H9 (cell line): ENCODE results near the gene IRF2BP1. TPM values are rescaled to one million over a fixed set of nuclear protein-coding genes. Genes with fewer than 3 reads are reported as not detected.

Experiments
- DNase-seq: peaks from one replicate; pipeline ENCODE4 v3.0.0-alpha.2; 2017
- H2AFZ ChIP-seq: one replicate; pipeline ENCODE4 v1.6.1; 2013; ENCODE audit warnings: mild to moderate bottlenecking, low read length, control low read depth, moderate library complexity
- H2AK5ac ChIP-seq: 2 replicates; pipeline ENCODE4 v1.6.1; 2013; ENCODE audit warnings: low read length, control low read depth, mixed read lengths; ENCODE audit not compliant: insufficient read length
- H2BK120ac ChIP-seq: one replicate; pipeline ENCODE4 v1.6.1; 2013; ENCODE audit warnings: low read depth, mild to moderate bottlenecking, low read length, control low read depth, inconsistent platforms; ENCODE audit not compliant: poor library complexity, severe bottlenecking
- H2BK12ac ChIP-seq: 2 replicates; pipeline ENCODE4 v1.6.1; 2013; ENCODE audit warnings: low read length, control low read depth, mixed read lengths, low read depth; ENCODE audit not compliant: insufficient read length
- H2BK15ac ChIP-seq: 2 replicates; pipeline ENCODE4 v1.6.1; 2013; ENCODE audit warnings: low read depth, low read length, control low read depth
- H2BK20ac ChIP-seq: one replicate; pipeline ENCODE4 v1.6.1; 2013; ENCODE audit warnings: low read depth, mild to moderate bottlenecking, low read length, control low read depth, inconsistent platforms; ENCODE audit not compliant: poor library complexity, severe bottlenecking
- H2BK5ac ChIP-seq: 2 replicates; pipeline ENCODE4 v1.6.1; 2013; ENCODE audit warnings: low read length, control low read depth, mixed read lengths; ENCODE audit not compliant: insufficient read length
- H3K14ac ChIP-seq: 2 replicates; pipeline ENCODE4 v1.6.1; 2013; ENCODE audit warnings: low read length, control low read depth; ENCODE audit not compliant: insufficient read depth
- H3K18ac ChIP-seq: 2 replicates; pipeline ENCODE4 v1.6.1; 2013; ENCODE audit warnings: low read depth, mild to moderate bottlenecking, mixed read lengths, low read length, control low read depth; ENCODE audit not compliant: insufficient read length
- H3K23ac ChIP-seq: 2 replicates; pipeline ENCODE4 v1.6.1; 2013; ENCODE audit warnings: low read length, control low read depth, mixed read lengths, low read depth; ENCODE audit not compliant: insufficient read length
- H3K23me2 ChIP-seq: 2 replicates; pipeline ENCODE4 v1.6.1; 2013; ENCODE audit warnings: low read depth, mild to moderate bottlenecking, mixed read lengths, low read length, control low read depth; ENCODE audit not compliant: insufficient read length, poor library complexity, severe bottlenecking
- H3K27ac ChIP-seq: 2 replicates; pipeline ENCODE4 v1.5.1; 2013; ENCODE audit warnings: low read length, control low read depth, mixed read lengths, low read depth; ENCODE audit not compliant: insufficient read length
- H3K27me3 ChIP-seq: 2 replicates; pipeline ENCODE4 v1.6.1; 2013; ENCODE audit warnings: low read length, control low read depth, inconsistent platforms; ENCODE audit not compliant: insufficient read depth
- H3K4ac ChIP-seq: 2 replicates; pipeline ENCODE4 v1.6.1; 2013; ENCODE audit warnings: low read depth, mild to moderate bottlenecking, control low read depth, inconsistent platforms, low read length, moderate library complexity
- H3K4me1 ChIP-seq: 2 replicates; pipeline ENCODE4 v1.6.1; 2013; ENCODE audit warnings: low read length, control low read depth, inconsistent platforms; ENCODE audit not compliant: insufficient read depth
- H3K4me2 ChIP-seq: 2 replicates; pipeline ENCODE4 v1.6.1; 2013; ENCODE audit warnings: low read length, control low read depth, mixed read lengths; ENCODE audit not compliant: insufficient read length, insufficient read depth
- H3K56ac ChIP-seq: 2 replicates; pipeline ENCODE4 v1.6.1; 2013; ENCODE audit warnings: low read depth, mild to moderate bottlenecking, mixed read lengths, low read length, control low read depth; ENCODE audit not compliant: insufficient read length
- H3K79me1 ChIP-seq: 2 replicates; pipeline ENCODE4 v1.6.1; 2013; ENCODE audit warnings: low read depth, mild to moderate bottlenecking, moderate library complexity, low read length, control low read depth, inconsistent platforms; ENCODE audit not compliant: insufficient read depth, poor library complexity, severe bottlenecking
- H3K79me2 ChIP-seq: 2 replicates; pipeline ENCODE4 v1.6.1; 2013; ENCODE audit warnings: low read length, control low read depth, inconsistent platforms; ENCODE audit not compliant: insufficient read depth
- H3K9ac ChIP-seq: 2 replicates; pipeline ENCODE4 v1.6.1; 2013; ENCODE audit warnings: low read length, control low read depth, mixed read lengths; ENCODE audit not compliant: insufficient read length; ENCODE audit errors: extremely low read depth
- H3K9me3 ChIP-seq: one replicate; pipeline ENCODE4 v1.6.1; 2013; ENCODE audit warnings: low read depth, low read length, inconsistent platforms; ENCODE audit not compliant: control insufficient read depth
- H3T11ph ChIP-seq: one replicate; pipeline ENCODE4 v1.6.1; 2013; ENCODE audit warnings: mild to moderate bottlenecking, low read length, control low read depth, inconsistent platforms
- H4K20me1 ChIP-seq: one replicate; pipeline ENCODE4 v1.6.1; 2013; ENCODE audit not compliant: control insufficient read depth, insufficient read length, insufficient read depth
- H4K5ac ChIP-seq: 2 replicates; pipeline ENCODE4 v1.6.1; 2013; ENCODE audit warnings: low read depth, mild to moderate bottlenecking, mixed read lengths, low read length, control low read depth; ENCODE audit not compliant: insufficient read length
- H4K8ac ChIP-seq: replicated peaks from 2 replicates; pipeline ENCODE4 v1.6.1; 2013; ENCODE audit warnings: low read length, control low read depth, mixed read lengths, low read depth; ENCODE audit not compliant: insufficient read length
- H4K91ac ChIP-seq: 2 replicates; pipeline ENCODE4 v1.6.1; 2013; ENCODE audit warnings: low read depth, mild to moderate bottlenecking, moderate library complexity, mixed read lengths, low read length, control low read depth; ENCODE audit not compliant: insufficient read length
- H3K27ac Mint-ChIP-seq, 3 experiments: 2 replicates in 2 of 3; 3 replicates in 1 of 3; pipeline ENCODE4 v1.8.0; 2020 to 2021; ENCODE audit warnings: mixed read lengths in 3 of 3, mild to moderate bottlenecking in 1 of 3, moderate library complexity in 1 of 3
- H3K27me3 Mint-ChIP-seq: 2 replicates; pipeline ENCODE4 v1.8.0; 2021; ENCODE audit warnings: low read depth, mild to moderate bottlenecking, moderate library complexity, mixed read lengths
- H3K36me3 Mint-ChIP-seq, 3 experiments: 2 replicates in 2 of 3; 3 replicates in 1 of 3; pipeline ENCODE4 v1.8.0; 2020 to 2021; ENCODE audit warnings: low read depth in 3 of 3, mixed read lengths in 3 of 3; ENCODE audit not compliant: insufficient read depth in 1 of 3
- H3K4me1 Mint-ChIP-seq, 2 experiments: 2 replicates each; pipeline ENCODE4 v1.8.0; 2020; ENCODE audit warnings: mixed read lengths in 2 of 2
- H3K4me3 Mint-ChIP-seq, 2 experiments: 2 replicates in 1 of 2; 3 replicates in 1 of 2; pipeline ENCODE4 v1.8.0; 2020 to 2021; ENCODE audit warnings: mild to moderate bottlenecking in 2 of 2, mixed read lengths in 2 of 2, moderate library complexity in 1 of 2
- H3K9me3 Mint-ChIP-seq, 2 experiments: 2 replicates in 1 of 2; 3 replicates in 1 of 2; pipeline ENCODE4 v1.8.0; 2020; ENCODE audit warnings: mild to moderate bottlenecking in 2 of 2, mixed read lengths in 2 of 2, moderate library complexity in 1 of 2
- CTCF ChIP-seq: fragments of 200-600 bp; sonication (generic); conservative IDR thresholded peaks from 3 replicates; pipeline ENCODE4 v1.8.0; 2021; ENCODE audit warnings: antibody characterized with exemption, mild to moderate bottlenecking
- WGBS: extraction: QIAGEN DNeasy Blood & Tissue Kit; methylation state at CpG from one replicate; pipeline ENCODE4 v1.1.7; 2013; ENCODE audit warnings: missing lambda C conversion rate, low lambda C conversion rate, mixed read lengths; ENCODE audit not compliant: insufficient read length; ENCODE audit errors: extremely low coverage; 5-methylcytosine and 5-hydroxymethylcytosine counted together
- total RNA-seq: library from RNA; stranded (reverse); gene quantifications from 2 replicates; pipeline ENCODE4 v1.2.1, GENCODE V29; 2021

Gene IRF2BP1
- total RNA-seq, 1 experiment from 2014 or later: 28.2 TPM

- Histone ChIP-seq H2BK5ac (no peak overlapping the region), H3K27ac (no peak overlapping the region), H2BK12ac (no peak overlapping the region), H3K14ac (no peak overlapping the region), H3K4me1 (no peaks in the 10 kb centered on the region), H2AK5ac (no peak overlapping the region), H3K23ac (no peak overlapping the region), H2BK120ac (no peak overlapping the region), H3K9me3 (no peaks in the 10 kb centered on the region), H3K27me3 (no peaks in the 10 kb centered on the region), H4K20me1 (no peaks in the 10 kb centered on the region), H3K4me2 (no peak overlapping the region), H3K4ac (no peak overlapping the region), H3K79me1 (no peaks in the 10 kb centered on the region), H4K5ac (no peak overlapping the region), H2BK15ac (no peak overlapping the region), H3T11ph (no peak overlapping the region), H4K8ac (no peak overlapping the region), H3K18ac (no peak overlapping the region), H2AFZ (no peak overlapping the region), H4K91ac (no peak overlapping the region), H3K9ac (no peak overlapping the region), H3K79me2 (no peaks in the 10 kb centered on the region; the same call in 1 of the 2 replicates), H3K56ac (no peak overlapping the region), H3K23me2 (no peaks in the 10 kb centered on the region), H2BK20ac (no peak overlapping the region)
- Mint-ChIP-seq H3K4me1 (no peaks in the 10 kb centered on the region), H3K27me3 (no peaks in the 10 kb centered on the region), H3K27ac (no peak overlapping the region), H3K4me3 (no peak overlapping the region), H3K36me3 (peaks cover 61 to 89% (median 86%) of the 10 kb centered on the region in 3 experiments), H3K9me3 (peaks cover 0 to 2% of the 10 kb centered on the region in 2 experiments; a peak in 2 of 5 replicates)
- no peak for DNase-seq
- TF ChIP-seq CTCF: no peak
- WGBS: no CpG with 5 or more reads among the region's 7 CpGs
Measured at GRCh38 chr19:45834970-45835369, 51.0 kb downstream of the IRF2BP1 start.

Other genes starting within 250 kb of the IRF2BP1 start
- 19.1 and 22.6 TPM in 2 replicates for gene EML2, start 246.7 kb downstream of the IRF2BP1 start, total RNA-seq
- gene GIPR, start 217.9 kb downstream of the IRF2BP1 start, total RNA-seq: 0.55 and 0.61 TPM in 2 replicates
- 793 and 808 TPM in 2 replicates for gene SNRPD2, start 194.2 kb downstream of the IRF2BP1 start, total RNA-seq
- gene QPCTL, start 193.5 kb downstream of the IRF2BP1 start, total RNA-seq: 13.7 and 14.1 TPM in 2 replicates
- 43.6 and 43.9 TPM in 2 replicates for gene FBXO46, start 155.2 kb downstream of the IRF2BP1 start, total RNA-seq
- 0.07 TPM in 1 of 2 replicates, not detected in the other for gene MEIOSIN, start 152.7 kb downstream of the IRF2BP1 start, total RNA-seq
- 41.6 and 41.7 TPM in 2 replicates for gene SIX5, start 116.9 kb downstream of the IRF2BP1 start, total RNA-seq
- 63.9 and 67.4 TPM in 2 replicates for gene DMPK, start 103.7 kb downstream of the IRF2BP1 start, total RNA-seq
- gene DMWD, start 93.3 kb downstream of the IRF2BP1 start, total RNA-seq: 70.7 and 75.1 TPM in 2 replicates
- gene RSPH6A, start 70.8 kb downstream of the IRF2BP1 start, total RNA-seq: 0.29 and 0.55 TPM in 2 replicates
- 104 and 113 TPM in 2 replicates for gene SYMPK, start 23.0 kb downstream of the IRF2BP1 start, total RNA-seq
- 22.2 and 24.9 TPM in 2 replicates for gene FOXA3, start 21.8 kb downstream of the IRF2BP1 start, total RNA-seq
- 9.0 and 9.5 TPM in 2 replicates for gene MYPOP, start 16.5 kb upstream of the IRF2BP1 start, total RNA-seq
- gene NANOS2, start 28.6 kb upstream of the IRF2BP1 start, total RNA-seq: not detected in 2 replicates
- gene NOVA2, start 87.7 kb upstream of the IRF2BP1 start, total RNA-seq: 8.8 and 8.9 TPM in 2 replicates
- gene CCDC61, start 109.3 kb upstream of the IRF2BP1 start, total RNA-seq: 15.9 and 16.9 TPM in 2 replicates
- not detected in 2 replicates for gene PGLYRP1, start 136.9 kb upstream of the IRF2BP1 start, total RNA-seq
- 0.33 TPM in 1 of 2 replicates, not detected in the other for gene IGFL4, start 154.9 kb upstream of the IRF2BP1 start, total RNA-seq
- gene IGFL3, start 238.5 kb upstream of the IRF2BP1 start, total RNA-seq: not detected in 2 replicates